ENCODE data around the gene MEF2D.

MEF2D gene

GRCh38 chr1:156537027-156537426, 36.5 kb upstream of the MEF2D start:
- Histone ChIP-seq H3K9me3 (ENCODE audit: control insufficient read depth, low read depth, low read length) (no peaks in the 10 kb centered on the region), H3K27ac (ENCODE audit: low read length) (no peak overlapping the region), H3K36me3 (ENCODE audit: control insufficient read depth, low read depth, low read length) (peaks cover 71% of the 10 kb centered on the region)

GRCh38 chr1:156534424-156535060, 34.0 kb upstream of the MEF2D start:
- H3K9ac ChIP-seq (ENCODE audit: low read length) = no peak overlapping the region
- no peak overlapping the region for H3K4me3 ChIP-seq (ENCODE audit: low read length)
- peaks cover 69% of the 10 kb centered on the region for H3K36me3 ChIP-seq (ENCODE audit: control insufficient read depth, low read depth, low read length)
- no peak overlapping the region for H3K27ac ChIP-seq (ENCODE audit: low read length)
- H3K4me1 ChIP-seq (ENCODE audit: control insufficient read depth, low read depth, low read length) = no peaks in the 10 kb centered on the region
- no peaks in the 10 kb centered on the region for H3K9me3 ChIP-seq (ENCODE audit: control insufficient read depth, low read depth, low read length)
- H3K27me3 ChIP-seq (ENCODE audit: control insufficient read depth, insufficient read depth, low read length) = no peaks in the 10 kb centered on the region

More at GRCh38 chr1:156537027-156537426, 36.5 kb upstream of the MEF2D start:
- Histone ChIP-seq H3K27me3 (ENCODE audit: control insufficient read depth, insufficient read depth, low read length) (no peaks in the 10 kb centered on the region), H3K9ac (ENCODE audit: low read length) (no peak overlapping the region), H3K4me1 (ENCODE audit: control insufficient read depth, low read depth, low read length) (no peaks in the 10 kb centered on the region), H3K4me3 (ENCODE audit: low read length) (no peak overlapping the region)

- H3K4me1 ChIP-seq (ENCODE audit: control insufficient read depth, low read depth, low read length) = no peaks in the 10 kb centered on the region
- H3K9ac ChIP-seq (ENCODE audit: low read length) = no peak overlapping the region
- H3K36me3 ChIP-seq (ENCODE audit: control insufficient read depth, low read depth, low read length) = peaks cover 66% of the 10 kb centered on the region
- no peaks in the 10 kb centered on the region for H3K27me3 ChIP-seq (ENCODE audit: control insufficient read depth, insufficient read depth, low read length)
- H3K9me3 ChIP-seq (ENCODE audit: control insufficient read depth, low read depth, low read length) = no peaks in the 10 kb centered on the region
- H3K4me3 ChIP-seq (ENCODE audit: low read length) = no peak overlapping the region
- no peak overlapping the region for H3K27ac ChIP-seq (ENCODE audit: low read length)
Measured at GRCh38 chr1:156533568-156534220, 33.1 kb upstream of the MEF2D start.

GRCh38 chr1:156532374-156532773, 31.8 kb upstream of the MEF2D start:
- Histone ChIP-seq H3K27ac (ENCODE audit: low read length) (no peak overlapping the region), H3K9ac (ENCODE audit: low read length) (no peak overlapping the region), H3K9me3 (ENCODE audit: control insufficient read depth, low read depth, low read length) (no peaks in the 10 kb centered on the region), H3K4me3 (ENCODE audit: low read length) (no peak overlapping the region), H3K4me1 (ENCODE audit: control insufficient read depth, low read depth, low read length) (no peaks in the 10 kb centered on the region), H3K27me3 (ENCODE audit: control insufficient read depth, insufficient read depth, low read length) (no peaks in the 10 kb centered on the region), H3K36me3 (ENCODE audit: control insufficient read depth, low read depth, low read length) (peaks cover 65% of the 10 kb centered on the region)

- Histone ChIP-seq H3K9me3 (ENCODE audit: control insufficient read depth, low read depth, low read length) (no peaks in the 10 kb centered on the region), H3K9ac (ENCODE audit: low read length) (no peak overlapping the region), H3K36me3 (ENCODE audit: control insufficient read depth, low read depth, low read length) (peaks cover 47% of the 10 kb centered on the region), H3K27ac (ENCODE audit: low read length) (no peak overlapping the region), H3K27me3 (ENCODE audit: control insufficient read depth, insufficient read depth, low read length) (no peaks in the 10 kb centered on the region), H3K4me1 (ENCODE audit: control insufficient read depth, low read depth, low read length) (peaks cover 13% of the 10 kb centered on the region), H3K4me3 (ENCODE audit: low read length) (no peak overlapping the region)
Measured at GRCh38 chr1:156530006-156530405, 29.4 kb upstream of the MEF2D start.

- Histone ChIP-seq H3K27ac (ENCODE audit: low read length) (no peak overlapping the region), H3K9ac (ENCODE audit: low read length) (no peak overlapping the region), H3K4me3 (ENCODE audit: low read length) (no peak overlapping the region), H3K36me3 (ENCODE audit: control insufficient read depth, low read depth, low read length) (peaks cover 43% of the 10 kb centered on the region), H3K4me1 (ENCODE audit: control insufficient read depth, low read depth, low read length) (peaks cover 14% of the 10 kb centered on the region), H3K9me3 (ENCODE audit: control insufficient read depth, low read depth, low read length) (no peaks in the 10 kb centered on the region), H3K27me3 (ENCODE audit: control insufficient read depth, insufficient read depth, low read length) (no peaks in the 10 kb centered on the region)
Measured at GRCh38 chr1:156528875-156529425, 28.4 kb upstream of the MEF2D start.

GRCh38 chr1:156528231-156528630, 27.7 kb upstream of the MEF2D start:
- H3K9me3 ChIP-seq (ENCODE audit: control insufficient read depth, low read depth, low read length) = no peaks in the 10 kb centered on the region
- H3K27ac ChIP-seq (ENCODE audit: low read length) = no peak overlapping the region
- no peak overlapping the region for H3K4me3 ChIP-seq (ENCODE audit: low read length)
- no peak overlapping the region for H3K9ac ChIP-seq (ENCODE audit: low read length)
- peaks cover 36% of the 10 kb centered on the region for H3K36me3 ChIP-seq (ENCODE audit: control insufficient read depth, low read depth, low read length)
- no peaks in the 10 kb centered on the region for H3K27me3 ChIP-seq (ENCODE audit: control insufficient read depth, insufficient read depth, low read length)
- peaks cover 14% of the 10 kb centered on the region for H3K4me1 ChIP-seq (ENCODE audit: control insufficient read depth, low read depth, low read length)

GRCh38 chr1:156527584-156527983, 27.0 kb upstream of the MEF2D start:
- Histone ChIP-seq H3K9ac (ENCODE audit: low read length) (no peak overlapping the region), H3K4me3 (ENCODE audit: low read length) (no peak overlapping the region), H3K27ac (ENCODE audit: low read length) (no peak overlapping the region), H3K4me1 (ENCODE audit: control insufficient read depth, low read depth, low read length) (peaks cover 14% of the 10 kb centered on the region), H3K9me3 (ENCODE audit: control insufficient read depth, low read depth, low read length) (no peaks in the 10 kb centered on the region), H3K36me3 (ENCODE audit: control insufficient read depth, low read depth, low read length) (peaks cover 30% of the 10 kb centered on the region), H3K27me3 (ENCODE audit: control insufficient read depth, insufficient read depth, low read length) (no peaks in the 10 kb centered on the region)

- Histone ChIP-seq H3K27ac (ENCODE audit: low read length) (no peak overlapping the region), H3K4me3 (ENCODE audit: low read length) (no peak overlapping the region), H3K9ac (ENCODE audit: low read length) (no peak overlapping the region), H3K27me3 (ENCODE audit: control insufficient read depth, insufficient read depth, low read length) (no peaks in the 10 kb centered on the region), H3K4me1 (ENCODE audit: control insufficient read depth, low read depth, low read length) (peaks cover 14% of the 10 kb centered on the region), H3K9me3 (ENCODE audit: control insufficient read depth, low read depth, low read length) (no peaks in the 10 kb centered on the region), H3K36me3 (ENCODE audit: control insufficient read depth, low read depth, low read length) (peaks cover 27% of the 10 kb centered on the region)
Measured at GRCh38 chr1:156525856-156526489, 25.4 kb upstream of the MEF2D start.

GRCh38 chr1:156525071-156525501, 24.5 kb upstream of the MEF2D start:
- Histone ChIP-seq H3K9me3 (ENCODE audit: control insufficient read depth, low read depth, low read length) (no peaks in the 10 kb centered on the region), H3K27me3 (ENCODE audit: control insufficient read depth, insufficient read depth, low read length) (no peaks in the 10 kb centered on the region), H3K9ac (ENCODE audit: low read length) (no peak overlapping the region), H3K4me3 (ENCODE audit: low read length) (no peak overlapping the region), H3K27ac (ENCODE audit: low read length) (no peak overlapping the region), H3K36me3 (ENCODE audit: control insufficient read depth, low read depth, low read length) (peaks cover 18% of the 10 kb centered on the region), H3K4me1 (ENCODE audit: control insufficient read depth, low read depth, low read length) (peaks cover 14% of the 10 kb centered on the region)

- peaks cover 14% of the 10 kb centered on the region for H3K4me1 ChIP-seq (ENCODE audit: control insufficient read depth, low read depth, low read length)
- no peaks in the 10 kb centered on the region for H3K9me3 ChIP-seq (ENCODE audit: control insufficient read depth, low read depth, low read length)
- no peak overlapping the region for H3K4me3 ChIP-seq (ENCODE audit: low read length)
- no peaks in the 10 kb centered on the region for H3K27me3 ChIP-seq (ENCODE audit: control insufficient read depth, insufficient read depth, low read length)
- H3K36me3 ChIP-seq (ENCODE audit: control insufficient read depth, low read depth, low read length) = peaks cover 15% of the 10 kb centered on the region
- H3K9ac ChIP-seq (ENCODE audit: low read length) = no peak overlapping the region
- no peak overlapping the region for H3K27ac ChIP-seq (ENCODE audit: low read length)
Measured at GRCh38 chr1:156524481-156524869, 23.9 kb upstream of the MEF2D start.
